Omental fat pad (tissue), 4 donors: Measurements from ENCODE around the gene SNTB2. TPM values are rescaled to one million over a fixed set of nuclear protein-coding genes. Genes with fewer than 3 reads are reported as not detected.

ENCODE experiments used
- ATAC-seq: fragments of 150-250 bp; one replicate; pipeline ENCODE4 v1.9.1; 2016; ENCODE audit warnings: mild to moderate bottlenecking, moderate library complexity; ENCODE audit not compliant: low FRiP score
- DNase-seq: peaks from one replicate; pipeline ENCODE4 v3.0.0-alpha.2; 2019; ENCODE audit warnings: low spot score
- CTCF ChIP-seq, 3 donors: fragments of 450-650 bp; IDR thresholded peaks; one replicate each; pipeline ENCODE4 v1.5.1; 2016 to 2017; ENCODE audit warnings: antibody characterized with exemption in 3 of 3, mild to moderate bottlenecking in 3 of 3, moderate library complexity in 2 of 3
- total RNA-seq, 4 donors: library from RNA; depleted of rRNA; stranded (reverse); fragments of >200 nt; gene quantifications; one replicate each; pipeline ENCODE4 v1.1.0, GENCODE V29; 2016

Gene SNTB2
- total RNA-seq, 4 donors from 2014 or later, result 49.7 to 80.9 (median 59.3) TPM

GRCh38 chr16:69307856-69308255, 120.9 kb downstream of the SNTB2 start:
- ATAC-seq (no peak), DNase-seq (no peak)
- no peak for TF ChIP-seq CTCF (IDR thresholded peaks at IDR 0.05)

- no peak for ATAC-seq
- DNase-seq, result no peak
- TF ChIP-seq CTCF (IDR thresholded peaks at IDR 0.05), result no peak
These were observed 122.4 kb downstream of the SNTB2 start for GRCh38 chr16:69309316-69309715.

GRCh38 chr16:69310653-69311532, 123.9 kb downstream of the SNTB2 start, which contains the start of gene VPS4A:
Gene VPS4A (plus strand): TSS chr16:69311350. CDS start chr16:69311512, 162 bp downstream.
- ATAC-seq (peak; percentile 99), DNase-seq (peak; percentile 90)
- TF ChIP-seq CTCF (IDR thresholded peaks at IDR 0.05), result peak in 2 of 3 donors; percentile 43 to 83

- ATAC-seq (peak; percentile 57), DNase-seq (no peak)
These were observed 124.8 kb downstream of the SNTB2 start for GRCh38 chr16:69311533-69312387.

GRCh38 chr16:69313469-69313868, 126.5 kb downstream of the SNTB2 start:
- no peak for DNase-seq
- no peak for TF ChIP-seq CTCF (IDR thresholded peaks at IDR 0.05)
- ATAC-seq, result no peak

More at GRCh38 chr16:69311533-69312387, 124.8 kb downstream of the SNTB2 start:
- TF ChIP-seq CTCF (IDR thresholded peaks at IDR 0.05), result no peak

GRCh38 chr16:69314534-69314933, 127.6 kb downstream of the SNTB2 start:
- TF ChIP-seq CTCF (IDR thresholded peaks at IDR 0.05), result no peak
- DNase-seq (no peak), ATAC-seq (no peak)
